Measurements from ENCODE around the gene GOLT1A. TPM values are rescaled to one million over a fixed set of nuclear protein-coding genes. Genes with fewer than 3 reads are reported as not detected.
A peak's percentile ranks its signal among the peaks of the same experiment; 100 is the strongest.

The GOLT1A gene
- total RNA-seq, 1 donor from 2014 or later: 4.2 TPM

- TF ChIP-seq CTCF (IDR thresholded peaks at IDR 0.05; ENCODE audit: unreplicated experiment): no peak
- Mint-ChIP-seq H3K27ac (no peak overlapping the region), H3K36me3 (ENCODE audit: insufficient read depth) (no peaks in the 10 kb centered on the region), H3K4me3 (ENCODE audit: low read depth) (no peak overlapping the region), H3K4me1 (ENCODE audit: low read depth) (peaks cover 6% of the 10 kb centered on the region), H3K9me3 (ENCODE audit: low read depth) (no peaks in the 10 kb centered on the region), H3K27me3 (peaks cover 74% of the 10 kb centered on the region)
- DNase-seq (ENCODE audit: low spot score, unreplicated experiment): no peak
Measured at GRCh38 chr1:204194080-204194479, 19.7 kb downstream of the GOLT1A start.

DNA sequence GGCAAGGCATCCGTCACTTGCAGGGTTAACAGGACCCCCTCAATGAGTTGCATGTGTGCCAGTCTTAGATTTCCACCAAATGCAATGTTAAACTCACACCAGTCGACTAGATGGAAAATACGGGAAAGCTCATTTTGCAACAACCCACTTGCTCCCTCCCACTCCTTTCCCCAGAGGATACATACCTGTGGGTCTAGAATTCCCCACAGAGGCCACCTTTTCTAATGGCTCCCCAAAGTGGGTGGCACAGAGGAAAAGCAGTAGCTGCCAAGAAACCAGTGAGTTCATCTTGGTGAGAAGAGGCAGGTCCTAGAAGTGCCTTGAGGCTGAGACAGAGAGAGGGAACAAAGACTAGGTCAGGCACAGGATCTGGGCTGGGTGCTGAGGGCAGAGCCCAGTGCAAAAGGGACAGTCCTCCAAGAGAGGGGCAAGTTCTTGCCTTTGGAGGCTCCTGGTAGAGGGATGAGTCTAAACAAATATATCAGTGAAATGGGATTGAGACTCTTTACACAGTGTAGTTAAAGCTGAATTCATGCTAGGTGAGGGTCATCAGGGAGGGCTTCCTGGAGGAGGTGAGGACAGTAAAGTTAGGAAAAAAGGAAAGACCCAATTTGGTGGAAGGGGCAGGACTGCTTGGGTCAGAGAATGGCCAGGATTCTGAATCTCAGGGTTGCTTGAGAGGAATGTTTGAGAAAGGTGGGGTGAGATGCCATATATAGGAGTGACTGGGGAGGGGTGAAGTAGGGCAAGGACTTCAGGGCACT, 21.0 kb downstream of the GOLT1A start:
- Mint-ChIP-seq H3K4me3 (ENCODE audit: low read depth) (no peak overlapping the region), H3K9me3 (ENCODE audit: low read depth) (no peaks in the 10 kb centered on the region), H3K27ac (no peak overlapping the region), H3K27me3 (peaks cover 78% of the 10 kb centered on the region), H3K4me1 (ENCODE audit: low read depth) (peaks cover 6% of the 10 kb centered on the region), H3K36me3 (ENCODE audit: insufficient read depth) (no peaks in the 10 kb centered on the region)
- no peak for TF ChIP-seq CTCF (IDR thresholded peaks at IDR 0.05; ENCODE audit: unreplicated experiment)
- no peak for DNase-seq (ENCODE audit: low spot score, unreplicated experiment)

- no peak for TF ChIP-seq CTCF (IDR thresholded peaks at IDR 0.05; ENCODE audit: unreplicated experiment)
- DNase-seq (ENCODE audit: low spot score, unreplicated experiment): no peak
- H3K27ac Mint-ChIP-seq: no peak overlapping the region
- H3K9me3 Mint-ChIP-seq (ENCODE audit: low read depth): no peaks in the 10 kb centered on the region
- peaks cover 6% of the 10 kb centered on the region for H3K4me1 Mint-ChIP-seq (ENCODE audit: low read depth)
- H3K4me3 Mint-ChIP-seq (ENCODE audit: low read depth): no peak overlapping the region
- peaks cover 82% of the 10 kb centered on the region for H3K27me3 Mint-ChIP-seq
- no peaks in the 10 kb centered on the region for H3K36me3 Mint-ChIP-seq (ENCODE audit: insufficient read depth)
Measured at GRCh38 chr1:204192046-204192445, 21.7 kb downstream of the GOLT1A start.

- Mint-ChIP-seq H3K27ac (no peak overlapping the region), H3K4me1 (ENCODE audit: low read depth) (peaks cover 6% of the 10 kb centered on the region), H3K4me3 (ENCODE audit: low read depth) (no peak overlapping the region), H3K27me3 (peaks cover 84% of the 10 kb centered on the region), H3K36me3 (ENCODE audit: insufficient read depth) (no peaks in the 10 kb centered on the region), H3K9me3 (ENCODE audit: low read depth) (no peaks in the 10 kb centered on the region)
- DNase-seq (ENCODE audit: low spot score, unreplicated experiment): no peak
- TF ChIP-seq CTCF (IDR thresholded peaks at IDR 0.05; ENCODE audit: unreplicated experiment): no peak
Measured at GRCh38 chr1:204191456-204191855, 22.3 kb downstream of the GOLT1A start.

DNA sequence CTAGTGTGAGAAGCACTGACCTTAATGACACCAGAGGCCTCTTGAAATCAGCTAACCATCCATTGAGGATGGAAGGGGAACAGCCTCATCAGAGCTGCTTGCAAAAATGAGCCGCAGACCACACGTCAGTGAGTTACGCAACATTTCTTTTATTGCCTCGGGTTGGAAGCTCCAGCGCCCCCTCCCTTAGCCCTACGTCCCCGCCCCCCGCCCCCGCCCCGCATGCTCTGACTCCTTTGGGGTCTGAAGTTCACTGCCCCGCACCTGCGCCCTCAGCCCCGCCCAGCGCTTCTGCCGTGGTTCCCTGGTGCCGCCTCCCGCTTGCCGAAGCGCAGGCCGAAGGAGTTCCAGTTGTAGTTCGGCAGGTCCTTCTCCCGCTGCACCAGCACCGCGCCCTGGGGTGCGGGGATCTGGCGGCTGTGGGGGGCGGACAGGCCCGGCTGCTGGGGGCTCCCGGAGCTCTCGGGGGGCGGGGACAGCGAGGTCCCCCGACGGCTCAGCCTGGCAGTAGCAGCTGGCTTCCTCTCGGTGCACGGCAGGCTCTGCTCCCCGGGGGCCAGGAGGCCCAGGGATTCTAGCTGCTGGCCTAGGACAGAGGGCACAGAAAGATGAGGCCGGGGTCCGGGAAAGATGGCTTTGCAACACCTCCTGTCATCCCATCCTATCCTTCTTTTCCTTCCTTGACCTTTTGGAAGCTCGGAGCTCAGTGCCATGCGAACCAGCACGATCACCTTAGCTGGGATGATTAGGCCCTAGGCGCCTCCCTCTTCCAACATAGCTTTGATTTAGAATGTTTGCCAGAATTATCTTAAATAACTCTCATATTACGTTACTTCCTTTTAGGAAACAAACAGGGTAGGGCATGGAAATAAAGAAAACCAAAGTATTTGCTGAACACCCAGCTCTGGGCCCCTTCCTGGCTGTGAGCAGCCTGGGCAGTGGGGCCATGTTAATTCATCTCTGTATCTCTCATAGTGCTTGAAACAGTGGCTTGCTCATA, 23.3 kb downstream of the GOLT1A start:
- H3K4me3 Mint-ChIP-seq (ENCODE audit: low read depth): peak overlapping the region; percentile 44
- H3K27me3 Mint-ChIP-seq: peaks cover 80% of the 10 kb centered on the region
- no peaks in the 10 kb centered on the region for H3K9me3 Mint-ChIP-seq (ENCODE audit: low read depth)
- no peaks in the 10 kb centered on the region for H3K36me3 Mint-ChIP-seq (ENCODE audit: insufficient read depth)
- H3K4me1 Mint-ChIP-seq (ENCODE audit: low read depth): peaks cover 6% of the 10 kb centered on the region
- DNase-seq (ENCODE audit: low spot score, unreplicated experiment): peak; percentile 39
- TF ChIP-seq CTCF (IDR thresholded peaks at IDR 0.05; ENCODE audit: unreplicated experiment): no peak
- H3K27ac Mint-ChIP-seq: no peak overlapping the region

Measured in progenitor cell of endocrine pancreas (in vitro differentiated cells).